ENCODE data around the gene HRAS. TPM values are rescaled to one million over a fixed set of nuclear protein-coding genes. Genes with fewer than 3 reads are reported as not detected.

Gene HRAS
- total RNA-seq, 1 experiment from 2014 or later, result 90.2 TPM

GRCh38 chr11:581342-581741 is 46.0 kb upstream of the HRAS start:
- Histone ChIP-seq H3K27me3 (replicated peaks; ENCODE audit: insufficient read depth, low read depth, low read length, poor library complexity) (no peaks in the 10 kb centered on the region), H3K36me3 (ENCODE audit: insufficient read depth, low read length, poor library complexity, severe bottlenecking) (peaks cover 11% of the 10 kb centered on the region), H3K27ac (ENCODE audit: low read depth, low read length, poor library complexity, severe bottlenecking) (no peak overlapping the region), H3K9me3 (ENCODE audit: low read depth, low read length, poor library complexity, severe bottlenecking) (no peaks in the 10 kb centered on the region), H3K4me3 (ENCODE audit: low read depth, low read length, poor library complexity, severe bottlenecking) (no peak overlapping the region), H3K4me1 (ENCODE audit: insufficient read depth, low read length, poor library complexity, severe bottlenecking) (peaks cover 12% of the 10 kb centered on the region)
- no peak for TF ChIP-seq CTCF (conservative IDR thresholded peaks at IDR 0.05; ENCODE audit: low read depth, low read length)
- TF ChIP-seq EZH2 (IDR thresholded peaks at IDR 0.05; ENCODE audit: borderline replicate concordance, low read depth, low read length, poor library complexity, severe bottlenecking), result no peak
- POLR2A ChIA-PET (ENCODE audit: low non-redundant PET), result no interaction called here
- no peak for DNase-seq (ENCODE audit: low spot score)
- CTCF ChIA-PET, result no interaction called here
- BruUV-seq (replicated peaks), result no TSS peak
- intact Hi-C loops (cut with micrococcal nuclease; ENCODE audit: unreplicated experiment), result no loop called here

GRCh38 chr11:579830-580601 is 44.6 kb upstream of the HRAS start:
- no peaks in the 10 kb centered on the region for H3K27me3 ChIP-seq (replicated peaks; ENCODE audit: insufficient read depth, low read depth, low read length, poor library complexity)
- intact Hi-C loops (cut with micrococcal nuclease; ENCODE audit: unreplicated experiment), result no loop called here
- TF ChIP-seq EZH2 (IDR thresholded peaks at IDR 0.05; ENCODE audit: borderline replicate concordance, low read depth, low read length, poor library complexity, severe bottlenecking) (no peak), CTCF (conservative IDR thresholded peaks at IDR 0.05; ENCODE audit: low read depth, low read length) (no peak)
- H3K4me1 ChIP-seq (ENCODE audit: insufficient read depth, low read length, poor library complexity, severe bottlenecking), result peaks cover 17% of the 10 kb centered on the region
- POLR2A ChIA-PET (ENCODE audit: low non-redundant PET), result no interaction called here
- H3K9me3 ChIP-seq (ENCODE audit: low read depth, low read length, poor library complexity, severe bottlenecking), result no peaks in the 10 kb centered on the region
- H3K4me3 ChIP-seq (ENCODE audit: low read depth, low read length, poor library complexity, severe bottlenecking), result no peak overlapping the region
- peaks cover 11% of the 10 kb centered on the region for H3K36me3 ChIP-seq (ENCODE audit: insufficient read depth, low read length, poor library complexity, severe bottlenecking)
- no peak for DNase-seq (ENCODE audit: low spot score)
- H3K27ac ChIP-seq (ENCODE audit: low read depth, low read length, poor library complexity, severe bottlenecking), result no peak overlapping the region
- CTCF ChIA-PET, result no interaction called here
- BruUV-seq (replicated peaks), result no TSS peak

- Histone ChIP-seq H3K4me3 (ENCODE audit: low read depth, low read length, poor library complexity, severe bottlenecking) (peak overlapping the region; percentile 99), H3K27me3 (replicated peaks; ENCODE audit: insufficient read depth, low read depth, low read length, poor library complexity) (no peaks in the 10 kb centered on the region), H3K9me3 (ENCODE audit: low read depth, low read length, poor library complexity, severe bottlenecking) (no peaks in the 10 kb centered on the region), H3K36me3 (ENCODE audit: insufficient read depth, low read length, poor library complexity, severe bottlenecking) (peaks cover 4% of the 10 kb centered on the region), H3K4me1 (ENCODE audit: insufficient read depth, low read length, poor library complexity, severe bottlenecking) (peaks cover 20% of the 10 kb centered on the region), H3K27ac (ENCODE audit: low read depth, low read length, poor library complexity, severe bottlenecking) (peak overlapping the region; percentile 74)
- no peak for DNase-seq (ENCODE audit: low spot score)
- ChIA-PET CTCF (no interaction called here), POLR2A (ENCODE audit: low non-redundant PET) (no interaction called here)
- no TSS peak for BruUV-seq (replicated peaks)
- intact Hi-C loops (cut with micrococcal nuclease; ENCODE audit: unreplicated experiment), result no loop called here
- TF ChIP-seq EZH2 (IDR thresholded peaks at IDR 0.05; ENCODE audit: borderline replicate concordance, low read depth, low read length, poor library complexity, severe bottlenecking), result no peak
- no peak for TF ChIP-seq CTCF (conservative IDR thresholded peaks at IDR 0.05; ENCODE audit: low read depth, low read length)
Measured at GRCh38 chr11:578276-579035, 43.1 kb upstream of the HRAS start.

Data from A673 (cell line).